ENCODE measurements around the gene SRMS. TPM values are rescaled to one million over a fixed set of nuclear protein-coding genes. Genes with fewer than 3 reads are reported as not detected.
A peak's percentile ranks its signal among the peaks of the same experiment; 100 is the strongest.

The SRMS gene
- total and polyA plus RNA-seq, 5 experiments from 2014 or later = not detected

DNA sequence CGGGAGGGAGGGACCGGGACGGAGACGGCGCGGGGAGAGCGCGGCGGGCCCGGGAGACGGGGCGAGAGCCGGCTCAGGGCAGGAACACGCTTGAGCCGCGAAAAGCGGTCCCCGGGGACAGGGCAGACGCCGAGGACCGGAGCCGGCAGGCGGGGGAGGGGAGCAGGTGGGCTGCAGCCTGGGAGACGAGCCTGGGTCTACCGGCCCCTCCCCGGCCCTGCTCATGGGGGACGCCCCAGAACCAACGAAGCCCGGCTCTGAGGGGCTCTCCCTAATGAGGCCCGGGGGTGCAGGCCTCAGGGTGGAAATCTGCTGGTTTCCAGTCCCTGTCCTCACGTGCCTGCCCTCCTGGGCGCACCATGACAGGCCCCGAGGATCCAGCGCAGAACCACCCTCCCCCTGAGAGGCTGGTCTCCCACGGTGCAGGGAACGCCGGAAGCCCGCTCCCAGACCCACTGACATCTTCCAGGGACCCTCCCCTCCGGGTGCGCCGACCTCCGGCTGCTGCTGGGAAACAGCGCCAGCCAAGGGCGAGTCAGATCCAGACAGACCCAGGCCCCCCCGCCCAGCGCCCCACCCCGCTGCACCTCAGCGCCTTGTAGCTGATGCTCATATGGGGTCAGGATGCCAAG, 48.1 kb downstream of the SRMS start:
- Mint-ChIP-seq H3K36me3 (peaks cover 0 to 4% (median 0%) of the 10 kb centered on the region in 3 donors), H3K27me3 (peaks cover 3 to 29% (median 6%) of the 10 kb centered on the region in 5 donors), H3K9me3 (peaks cover 0 to 9% (median 2%) of the 10 kb centered on the region in 9 donors), H3K4me3 (peak overlapping the region in 3 of 10 donors; percentile 26 to 48 (median 32)), H3K4me1 (peaks cover 0 to 6% (median 3%) of the 10 kb centered on the region in 4 donors), H3K27ac (no peak overlapping the region)
- POLR2A ChIA-PET = no interaction called here
- ATAC-seq = peak; percentile 33 to 35
- no peak for DNase-seq

- H3K9me3 Mint-ChIP-seq = peaks cover 0 to 4% (median 0%) of the 10 kb centered on the region in 9 donors
- H3K4me1 Mint-ChIP-seq = peaks cover 0 to 6% (median 3%) of the 10 kb centered on the region in 4 donors
- DNase-seq = peak; percentile 32 to 77 (median 55)
- POLR2A ChIA-PET = no interaction called here
- H3K4me3 Mint-ChIP-seq = peak within 1 kb of the TSS in 7 of 10 donors; percentile 26 to 62 (median 45)
- peaks cover 3 to 24% (median 4%) of the 10 kb centered on the region in 5 donors for H3K27me3 Mint-ChIP-seq
- H3K27ac Mint-ChIP-seq = no peak within 1 kb of the TSS
- ATAC-seq = peak; percentile 77 to 82
- peaks cover 0 to under 1% (median 0%) of the 10 kb centered on the region in 3 donors for H3K36me3 Mint-ChIP-seq
These were observed 48.6 kb downstream of the SRMS start, which contains the start of gene EEF1A2 for GRCh38 chr20:63498960-63499337. Gene EEF1A2 (minus strand): TSS chr20:63499083. CDS start chr20:63497763, 1,320 bp downstream.

- POLR2A ChIA-PET = interaction anchor here (3.0 kb wide), 1 partner anchor 21 kb away, joined by 41 read pairs; the partner anchor contains the start of gene PPDPF
These were observed 49.3 kb downstream of the SRMS start for GRCh38 chr20:63497946-63498935.

DNA sequence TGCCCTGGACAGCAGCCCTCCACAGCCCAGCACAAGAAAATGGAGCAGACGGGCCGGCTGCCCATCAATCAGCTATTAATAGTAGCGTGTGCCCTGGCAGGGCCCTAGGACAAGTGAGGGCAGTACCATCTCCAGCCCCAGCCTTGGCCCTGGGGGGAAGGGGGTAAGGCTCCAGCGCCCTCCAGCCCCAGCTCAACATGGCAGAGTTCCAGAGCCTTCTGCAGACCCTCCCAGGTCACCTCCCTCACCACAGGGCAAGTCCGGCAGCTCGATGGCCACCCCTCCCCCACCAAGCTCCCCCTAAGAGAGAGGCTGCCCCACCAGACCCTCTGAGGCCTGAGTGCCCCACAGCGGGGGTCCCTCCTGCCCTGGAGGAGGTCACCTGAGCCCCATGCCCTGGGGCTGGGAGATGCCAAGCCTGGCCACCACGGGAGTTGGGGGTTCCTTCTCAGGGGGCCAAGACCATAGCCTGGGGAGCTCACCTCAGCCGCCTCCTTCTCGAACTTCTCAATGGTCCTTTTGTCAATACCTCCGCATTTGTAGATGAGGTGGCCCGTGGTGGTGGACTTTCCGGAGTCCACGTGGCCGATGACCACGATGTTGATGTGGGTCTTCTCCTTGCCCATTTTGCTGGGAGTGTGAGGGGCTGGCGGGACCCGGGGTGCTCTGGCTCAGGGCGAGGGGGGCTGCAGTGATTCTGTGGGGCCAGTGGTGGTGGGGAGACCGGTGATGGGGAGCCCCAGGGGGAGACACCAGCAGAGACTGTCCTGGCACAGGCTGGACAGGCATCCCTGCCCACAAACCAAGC, 50.2 kb downstream of the SRMS start:
- Mint-ChIP-seq H3K4me3 (peak overlapping the region in 7 of 10 donors; percentile 18 to 68 (median 50)), H3K27ac (peak overlapping the region in 1 of 10 donors; percentile 53), H3K4me1 (peaks cover 0 to 6% (median 3%) of the 10 kb centered on the region in 4 donors), H3K36me3 (no peaks in the 10 kb centered on the region), H3K9me3 (peaks cover 0 to 4% (median 0%) of the 10 kb centered on the region in 9 donors), H3K27me3 (peaks cover 3 to 27% (median 10%) of the 10 kb centered on the region in 5 donors)
- DNase-seq (no peak), ATAC-seq (no peak)
- POLR2A ChIA-PET = interaction anchor here (0.8 to 3.0 kb wide), 4 partner anchors 22 to 459 kb away, joined by 3 to 41 read pairs (median 4); partner anchors contain the start of genes PPDPF, PTK6 and UCKL1

More at GRCh38 chr20:63497946-63498935, 49.3 kb downstream of the SRMS start:
- H3K4me3 Mint-ChIP-seq = peak overlapping the region in 6 of 10 donors; percentile 31 to 62 (median 46)
- H3K36me3 Mint-ChIP-seq = no peaks in the 10 kb centered on the region
- H3K27ac Mint-ChIP-seq = no peak overlapping the region
- peaks cover 3 to 23% (median 4%) of the 10 kb centered on the region in 5 donors for H3K27me3 Mint-ChIP-seq
- DNase-seq (no peak), ATAC-seq (no peak)
- H3K4me1 Mint-ChIP-seq = peaks cover 0 to 6% (median 3%) of the 10 kb centered on the region in 4 donors
- H3K9me3 Mint-ChIP-seq = no peaks in the 10 kb centered on the region

DNA sequence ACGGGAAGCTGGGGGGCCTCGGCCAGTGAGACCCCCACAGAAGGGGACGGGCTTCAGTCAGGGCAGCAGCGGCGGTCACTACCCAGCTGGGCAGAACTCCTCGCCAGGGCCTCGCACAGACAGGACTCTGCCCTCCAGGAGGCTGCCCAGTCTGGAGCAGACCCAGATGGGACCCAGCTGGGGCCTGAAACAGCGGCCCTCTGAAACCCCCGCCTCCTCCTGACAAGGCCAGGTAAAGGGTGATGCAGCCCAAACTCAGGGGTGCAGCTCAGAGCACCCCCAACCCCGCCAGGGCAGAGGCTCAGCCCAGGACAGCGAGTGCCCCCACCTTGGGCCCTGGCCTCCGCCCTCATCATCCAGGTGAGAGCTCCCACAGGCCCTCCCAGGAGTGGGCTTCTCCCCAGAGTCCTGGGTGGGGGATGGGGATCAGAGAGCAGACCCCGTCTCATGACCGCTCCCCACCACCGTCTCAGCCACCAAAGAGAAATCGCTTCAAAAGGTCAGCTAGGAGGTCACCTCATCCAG, 50.9 kb downstream of the SRMS start:
- DNase-seq = no peak
- no peak for ATAC-seq
- peaks cover 0 to 10% (median 0%) of the 10 kb centered on the region in 9 donors for H3K9me3 Mint-ChIP-seq
- H3K27ac Mint-ChIP-seq = peak overlapping the region in 1 of 10 donors; percentile 53
- H3K36me3 Mint-ChIP-seq = no peaks in the 10 kb centered on the region
- POLR2A ChIA-PET = interaction anchor here (0.6 to 3.0 kb wide), 5 partner anchors 23 to 562 kb away, joined by 3 to 41 read pairs (median 5); partner anchors contain the start of genes PPDPF, PTK6 and UCKL1
- H3K4me3 Mint-ChIP-seq = peak overlapping the region in 7 of 10 donors; percentile 15 to 78 (median 69)
- H3K4me1 Mint-ChIP-seq = peaks cover 0 to 6% (median 3%) of the 10 kb centered on the region in 4 donors
- peaks cover 3 to 32% (median 14%) of the 10 kb centered on the region in 5 donors for H3K27me3 Mint-ChIP-seq

- Mint-ChIP-seq H3K36me3 (no peaks in the 10 kb centered on the region), H3K27me3 (peaks cover 2 to 37% (median 19%) of the 10 kb centered on the region in 5 donors), H3K9me3 (peaks cover 0 to 10% (median 0%) of the 10 kb centered on the region in 9 donors), H3K27ac (peak overlapping the region in 1 of 10 donors; percentile 53), H3K4me1 (peaks cover 0 to 4% (median 1%) of the 10 kb centered on the region in 4 donors), H3K4me3 (peak overlapping the region; percentile 26 to 85 (median 70))
- DNase-seq = peak; percentile 56 to 87 (median 75)
- POLR2A ChIA-PET = interaction anchor here (0.6 to 3.0 kb wide), 3 partner anchors 23 to 563 kb away, joined by 5 to 41 read pairs (median 5); partner anchors contain the start of genes PPDPF and UCKL1
- peak; percentile 74 to 76 for ATAC-seq
These were observed 51.6 kb downstream of the SRMS start for GRCh38 chr20:63495741-63496595.

GRCh38 chr20:63495167-63495720, 52.3 kb downstream of the SRMS start:
- Mint-ChIP-seq H3K4me1 (peaks cover 0 to 4% (median 1%) of the 10 kb centered on the region in 4 donors), H3K4me3 (no peak overlapping the region), H3K36me3 (no peaks in the 10 kb centered on the region), H3K27me3 (peaks cover 2 to 42% (median 19%) of the 10 kb centered on the region in 5 donors), H3K9me3 (peaks cover 0 to 10% (median 0%) of the 10 kb centered on the region in 9 donors), H3K27ac (no peak overlapping the region)
- ATAC-seq = no peak
- POLR2A ChIA-PET = no interaction called here
- no peak for DNase-seq

DNA sequence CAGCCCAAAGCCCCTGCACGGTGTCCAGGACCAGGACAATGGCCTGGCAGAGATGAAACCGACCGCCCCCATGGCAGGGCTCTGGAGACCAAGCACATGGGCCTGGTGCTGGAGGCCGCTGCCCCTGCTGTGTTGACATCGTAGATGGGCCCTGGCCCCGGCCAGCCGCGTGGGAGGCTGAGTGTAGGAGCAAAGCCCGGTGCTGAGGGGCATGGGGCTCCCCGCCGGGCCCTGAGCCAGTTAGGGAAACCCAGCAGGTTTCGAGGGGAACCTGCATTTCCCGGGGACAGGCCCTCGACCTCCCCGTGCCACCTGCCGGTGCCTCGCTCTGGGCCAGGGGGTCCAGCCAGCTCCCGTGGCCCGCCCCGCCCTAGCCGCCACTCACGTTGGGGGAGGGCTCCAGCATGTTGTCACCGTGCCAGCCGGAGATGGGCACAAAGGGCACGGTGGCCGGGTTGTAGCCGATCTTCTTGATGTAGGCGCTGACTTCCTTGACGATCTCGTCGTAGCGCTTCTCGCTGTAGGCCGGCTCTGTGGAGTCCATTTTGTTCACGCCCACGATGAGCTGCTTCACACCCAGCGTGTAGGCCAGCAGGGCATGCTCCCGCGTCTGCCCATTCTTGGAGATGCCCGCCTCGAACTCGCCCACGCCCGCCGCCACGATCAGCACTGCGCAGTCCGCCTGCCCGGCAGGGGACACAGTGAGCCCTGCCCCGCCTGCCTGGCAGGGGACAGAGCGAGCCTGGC, 53.0 kb downstream of the SRMS start:
- Mint-ChIP-seq H3K27ac (no peak overlapping the region), H3K4me3 (no peak overlapping the region), H3K9me3 (peaks cover 0 to 10% (median 0%) of the 10 kb centered on the region in 9 donors), H3K36me3 (no peaks in the 10 kb centered on the region), H3K4me1 (peaks cover 0 to 4% (median 1%) of the 10 kb centered on the region in 4 donors), H3K27me3 (peaks cover 3 to 49% (median 19%) of the 10 kb centered on the region in 5 donors)
- no peak for DNase-seq
- ATAC-seq = no peak
- POLR2A ChIA-PET = no interaction called here

GRCh38 chr20:63494084-63494419, 53.5 kb downstream of the SRMS start:
- no peak overlapping the region for H3K4me3 Mint-ChIP-seq
- H3K27me3 Mint-ChIP-seq = peaks cover 3 to 50% (median 19%) of the 10 kb centered on the region in 5 donors
- peaks cover 0 to 4% (median 1%) of the 10 kb centered on the region in 4 donors for H3K4me1 Mint-ChIP-seq
- H3K36me3 Mint-ChIP-seq = no peaks in the 10 kb centered on the region
- POLR2A ChIA-PET = interaction anchor here (1.3 kb wide), 1 partner anchor 27 kb away, joined by 5 read pairs; the partner anchor contains the start of gene PPDPF
- DNase-seq = no peak
- ATAC-seq = no peak
- H3K27ac Mint-ChIP-seq = no peak overlapping the region
- peaks cover 0 to 10% (median 0%) of the 10 kb centered on the region in 9 donors for H3K9me3 Mint-ChIP-seq

GRCh38 chr20:63493563-63494020, 54.0 kb downstream of the SRMS start:
- Mint-ChIP-seq H3K27ac (no peak overlapping the region), H3K4me1 (peaks cover 0 to 4% (median 1%) of the 10 kb centered on the region in 4 donors), H3K9me3 (peaks cover 0 to 10% (median 0%) of the 10 kb centered on the region in 9 donors), H3K36me3 (no peaks in the 10 kb centered on the region), H3K27me3 (peaks cover 3 to 52% (median 19%) of the 10 kb centered on the region in 5 donors), H3K4me3 (no peak overlapping the region)
- POLR2A ChIA-PET = interaction anchor here (1.3 kb wide), 1 partner anchor 27 kb away, joined by 5 read pairs; the partner anchor contains the start of gene PPDPF
- DNase-seq (no peak), ATAC-seq (no peak)

All from naive thymus-derived CD8-positive, alpha-beta T cell (primary cell).